ENCODE measurements around the gene ARHGAP40.

Gene ARHGAP40

DNA sequence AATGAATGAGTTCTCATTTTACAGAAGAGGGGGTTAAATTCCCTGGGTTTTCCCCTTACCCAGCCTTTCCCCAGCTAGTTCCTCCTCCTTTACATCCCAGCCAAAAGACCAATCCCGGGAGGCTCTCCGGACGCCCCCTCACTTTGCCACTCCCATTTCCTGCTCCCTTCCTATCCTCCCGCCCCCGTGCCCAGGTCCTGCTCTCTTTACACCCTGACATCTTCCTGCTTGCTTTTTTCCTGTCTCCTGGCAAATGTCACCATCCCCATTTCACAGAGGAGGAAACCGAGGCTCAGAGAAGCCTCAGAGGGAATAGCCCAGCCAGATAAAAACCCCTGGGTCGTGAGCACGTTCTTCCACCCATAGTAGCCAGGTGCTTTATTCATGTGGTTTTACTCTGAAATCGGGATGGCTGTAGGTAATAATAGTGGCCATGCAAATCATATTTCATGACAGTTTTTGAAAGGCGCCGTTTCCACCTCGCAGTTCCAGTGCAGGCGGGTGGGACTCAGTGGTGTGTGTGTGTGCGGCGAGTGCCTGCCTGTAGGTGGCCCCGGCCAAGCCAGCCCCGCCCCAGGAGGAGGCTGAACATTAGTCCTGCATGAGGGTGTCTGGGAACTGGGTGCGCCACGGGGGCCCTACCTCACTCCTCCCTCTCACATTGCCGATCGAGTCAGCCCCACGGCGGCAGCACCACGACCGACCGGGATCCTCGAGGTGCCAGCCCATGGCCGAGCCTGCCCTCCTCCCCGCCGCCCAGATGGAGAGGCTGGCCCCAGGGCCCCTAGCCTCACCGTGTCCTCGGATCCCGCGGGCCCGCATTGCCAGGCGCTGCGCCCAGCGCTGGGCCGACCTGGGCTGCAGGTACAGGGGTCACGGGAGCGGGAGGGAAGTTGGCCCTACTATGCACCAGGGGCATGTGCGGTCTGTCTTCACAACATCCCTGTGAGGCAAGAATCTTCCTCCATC is at the start of gene ARHGAP40:
ARHGAP40 (plus strand) TSS at position 594 of the 969 bp plus-strand sequence.
- no peak for DNase-seq

GRCh38 chr20:38554986-38555385 is 46.6 kb upstream of the ARHGAP40 start:
- DNase-seq: no peak

- no peak for DNase-seq
Measured at GRCh38 chr20:38555395-38555794, 46.2 kb upstream of the ARHGAP40 start.

DNA sequence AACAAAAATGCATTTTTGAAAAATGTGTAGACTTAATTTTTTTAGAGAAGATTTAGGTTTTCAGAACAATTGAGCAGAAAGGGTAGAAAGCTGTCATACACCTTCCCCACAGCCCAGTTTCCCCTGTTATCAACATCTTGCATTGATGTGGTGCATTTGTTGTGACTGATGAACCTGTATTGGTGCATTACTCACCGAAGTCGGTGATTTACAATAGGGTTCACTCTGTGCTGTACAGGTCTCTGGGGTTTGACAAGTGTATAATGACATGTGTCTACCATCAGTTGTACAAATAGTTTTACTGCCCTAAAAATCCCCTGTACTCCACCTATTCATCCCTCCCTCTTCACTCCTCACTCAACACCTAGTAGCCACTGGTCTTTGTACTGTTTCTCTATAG is 44.4 kb upstream of the ARHGAP40 start:
- DNase-seq: no peak

- no peak for DNase-seq
Measured at GRCh38 chr20:38558596-38559360, 42.8 kb upstream of the ARHGAP40 start.

GRCh38 chr20:38559764-38560163 is 41.8 kb upstream of the ARHGAP40 start:
- DNase-seq: no peak

DNA sequence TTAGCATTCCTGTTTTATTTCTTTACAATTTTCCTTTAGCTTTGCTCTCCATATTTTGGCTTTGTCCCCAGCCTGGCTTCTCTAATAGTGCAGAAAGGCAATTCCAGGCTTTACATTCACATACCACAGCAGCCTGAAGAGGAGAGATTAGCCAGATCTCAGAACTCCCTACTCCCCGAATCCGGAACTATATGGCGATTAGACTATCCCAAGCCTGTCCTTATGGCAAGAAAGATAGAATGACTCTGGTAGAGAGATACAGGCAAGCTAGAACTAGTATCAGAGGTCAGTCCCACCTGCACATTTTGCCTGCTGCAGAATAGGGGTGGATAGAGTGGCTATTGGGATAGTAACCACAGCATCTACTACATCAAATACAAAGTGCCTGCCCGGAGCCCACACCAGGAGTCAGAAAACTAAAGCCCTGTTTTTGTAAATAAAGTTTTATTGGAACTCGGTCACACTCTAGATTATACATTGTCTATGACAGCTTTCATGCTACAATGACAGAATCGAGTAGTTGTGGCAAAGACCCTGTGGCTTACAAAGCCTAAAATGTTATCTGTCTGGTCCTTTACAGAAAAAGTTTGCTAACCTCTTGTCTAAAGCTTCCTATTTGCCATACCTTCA is 37.7 kb upstream of the ARHGAP40 start:
- no peak for DNase-seq

DNA sequence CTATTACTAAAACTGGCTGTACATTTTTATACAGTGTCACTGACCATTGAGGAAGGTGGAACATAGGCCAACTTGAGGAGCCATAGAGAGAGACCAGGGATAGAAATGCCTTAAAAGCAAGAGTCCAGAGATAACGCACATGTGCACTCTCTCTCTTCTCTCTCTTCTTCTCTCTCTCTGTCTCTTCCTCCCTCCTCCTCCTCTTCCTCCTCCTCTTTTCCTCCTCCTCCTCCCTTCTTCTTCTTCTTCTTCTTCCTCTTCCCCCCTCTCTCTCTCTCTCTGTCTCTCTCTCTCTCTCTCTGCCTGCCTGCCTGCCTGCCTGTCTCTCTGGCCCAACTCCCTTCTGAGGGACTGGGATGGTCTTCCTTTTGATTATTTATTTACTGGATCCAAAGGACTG is 36.9 kb upstream of the ARHGAP40 start:
- DNase-seq: no peak

- no peak for DNase-seq
Measured at GRCh38 chr20:38566036-38566598, 35.5 kb upstream of the ARHGAP40 start.

GRCh38 chr20:38569747-38570525 is 31.7 kb upstream of the ARHGAP40 start:
- no peak for DNase-seq

GRCh38 chr20:38573413-38573812 is 28.2 kb upstream of the ARHGAP40 start:
- DNase-seq: no peak

DNA sequence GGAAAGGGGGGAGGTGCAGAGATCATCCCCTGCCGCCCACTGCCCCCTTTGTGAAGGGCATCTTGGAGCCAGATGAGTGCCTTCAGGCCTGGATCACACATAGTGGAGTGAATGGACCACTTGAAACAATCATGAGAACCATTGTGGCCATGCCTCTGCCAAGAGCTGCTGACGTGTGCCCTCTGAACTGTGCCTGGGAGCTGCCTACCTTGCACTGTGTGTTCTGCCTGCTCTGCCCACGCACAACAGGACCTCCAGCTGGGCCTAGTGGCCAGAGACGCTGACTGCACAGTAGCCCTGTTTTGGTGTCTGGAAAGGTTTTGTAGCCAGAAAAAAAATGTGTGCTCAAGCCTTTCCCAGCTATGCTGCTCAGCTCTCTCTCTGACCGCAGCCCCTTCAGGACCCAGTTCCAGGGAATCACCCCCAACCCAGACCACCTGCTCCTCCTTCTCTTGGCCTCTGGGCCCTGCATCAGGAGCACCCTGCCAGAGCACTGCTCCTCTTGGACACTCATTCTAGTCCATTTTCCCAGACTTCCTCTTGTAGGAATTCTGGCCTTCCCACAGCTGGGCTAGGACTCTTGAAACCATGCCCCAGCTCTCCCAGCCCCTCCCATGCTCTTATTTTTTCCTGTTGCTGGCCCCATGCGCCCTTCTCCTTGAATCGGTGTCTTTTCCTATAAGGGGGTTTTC is 22.2 kb upstream of the ARHGAP40 start:
- DNase-seq: no peak

- no peak for DNase-seq
Measured at GRCh38 chr20:38579921-38580320, 21.7 kb upstream of the ARHGAP40 start.

- DNase-seq: no peak
Measured at GRCh38 chr20:38581013-38581412, 20.6 kb upstream of the ARHGAP40 start, which contains the start of gene ADIG. ADIG (plus strand) TSS chr20:38581197; CDS start chr20:38581251, 54 bp downstream.

- no peak for DNase-seq
Measured at GRCh38 chr20:38581830-38582358, 19.7 kb upstream of the ARHGAP40 start.

DNA sequence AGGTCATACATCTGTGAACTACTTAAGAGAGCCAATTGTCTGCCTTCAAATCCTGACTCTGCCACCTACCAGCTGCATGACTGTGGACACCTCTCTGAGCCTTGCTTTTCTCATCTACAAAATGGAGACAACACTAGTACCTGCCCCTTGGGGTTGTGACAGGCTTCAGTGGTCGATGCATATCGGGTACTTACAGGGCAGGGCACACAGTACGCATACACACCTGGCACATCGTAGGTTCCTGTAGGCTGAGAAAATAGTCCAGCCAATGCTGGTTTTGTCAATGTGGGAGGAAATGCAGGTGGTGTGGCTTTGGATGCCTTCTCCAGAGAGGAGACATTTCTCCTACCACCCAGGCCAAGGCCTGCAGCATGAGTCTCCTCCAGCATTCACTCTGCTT is 18.3 kb upstream of the ARHGAP40 start:
- no peak for DNase-seq

GRCh38 chr20:38584099-38584763 is 17.4 kb upstream of the ARHGAP40 start:
- no peak for DNase-seq

GRCh38 chr20:38585404-38586180 is 16.0 kb upstream of the ARHGAP40 start:
- DNase-seq: no peak

DNA sequence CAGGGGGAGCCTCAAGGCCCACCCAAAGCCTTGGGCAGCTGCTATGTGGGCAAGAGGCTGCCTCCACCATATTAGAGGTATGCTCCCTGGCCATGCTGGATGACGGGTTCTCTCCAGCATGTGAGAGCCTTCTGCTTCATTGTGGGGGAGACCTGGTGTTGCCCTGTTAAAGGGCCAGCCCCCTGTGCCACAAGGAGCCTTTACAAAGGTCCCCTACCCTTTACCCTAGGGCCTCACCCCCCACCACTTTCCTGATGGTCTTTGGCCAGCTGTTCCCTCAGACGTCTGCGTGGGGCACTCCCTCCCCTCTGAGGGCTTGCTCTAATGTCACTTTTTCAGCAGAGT is 15.5 kb upstream of the ARHGAP40 start:
- DNase-seq: no peak

DNA sequence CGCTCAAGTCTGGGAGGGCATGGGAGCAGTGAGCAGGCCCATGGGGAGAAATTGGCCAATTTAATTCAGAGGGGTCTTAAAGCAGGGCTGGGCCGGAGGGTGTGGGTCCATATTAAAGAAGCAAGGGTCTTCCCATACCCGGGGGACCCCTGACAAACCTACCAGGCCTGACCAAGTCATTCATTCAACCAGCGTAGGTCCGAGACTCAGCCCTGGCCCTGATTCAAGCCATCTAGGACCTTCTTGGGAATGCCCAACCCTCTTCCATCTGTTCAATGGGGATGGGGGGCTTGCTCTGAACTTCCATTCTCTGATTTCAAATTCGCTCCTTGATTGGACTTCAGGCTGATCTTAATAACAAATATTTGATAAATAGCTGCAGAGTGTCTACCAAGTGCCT is 13.3 kb upstream of the ARHGAP40 start:
- no peak for DNase-seq
